Measurements from ENCODE around the gene GRID2.
"Not testable (repeated sequence)": the region's sequence is repeated elsewhere in the genome, so short reads cannot be mapped to it uniquely, and the experiment has no call there.

The GRID2 gene

GRCh38 chr4:92406488-92406887 lies 102.7 kb downstream of the GRID2 start:
- TF ChIP-seq TAF1 (IDR thresholded peaks at IDR 0.05; ENCODE audit: low read depth, low read length) (no peak), POLR2AphosphoS5 (IDR thresholded peaks at IDR 0.05; ENCODE audit: low read depth, low read length) (no peak), POLR2A (IDR thresholded peaks at IDR 0.05; ENCODE audit: low read depth, low read length) (no peak)
- no peak for DNase-seq (ENCODE audit: insufficient read length, low spot score)
- no peak for FAIRE-seq

DNA sequence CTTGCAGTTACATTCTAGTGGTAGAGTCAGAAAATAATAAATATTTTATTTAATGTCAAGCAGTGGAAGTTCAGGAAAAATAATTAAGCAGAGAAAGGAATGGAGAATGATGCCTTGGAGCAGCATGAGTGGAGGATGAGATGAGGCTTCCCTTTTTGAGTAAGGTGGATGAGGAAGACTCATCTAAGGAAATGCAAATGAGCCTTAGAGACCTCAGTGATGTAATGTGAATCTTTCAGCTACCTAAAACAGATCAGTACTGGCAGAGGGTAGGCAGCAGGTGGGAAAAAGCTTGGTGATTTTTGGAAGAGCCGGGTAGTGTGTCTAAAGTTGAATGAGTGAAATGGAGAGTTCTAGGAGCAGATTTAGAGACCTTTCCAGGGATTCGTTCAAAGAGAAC lies 118.2 kb downstream of the GRID2 start:
- no peak for FAIRE-seq
- TF ChIP-seq POU2F2 (IDR thresholded peaks at IDR 0.05; ENCODE audit: low read depth, low read length) (0 out of 2 replicates have a peak, but pooled peaks have one; percentile 35), PAX5 (IDR thresholded peaks at IDR 0.05; ENCODE audit: insufficient read depth, low read length, severe bottlenecking) (no peak)

GRCh38 chr4:92433272-92433758 lies 129.5 kb downstream of the GRID2 start:
- FAIRE-seq (no peak), DNase-seq (ENCODE audit: insufficient read length, low spot score) (no peak)
- no peak for TF ChIP-seq SPI1 (IDR thresholded peaks at IDR 0.05; ENCODE audit: low read depth, low read length)
- no peak for TF ChIP-seq POLR2A (IDR thresholded peaks at IDR 0.05; ENCODE audit: low read depth, low read length)
- no peak for TF ChIP-seq POU2F2 (IDR thresholded peaks at IDR 0.05; ENCODE audit: low read depth, low read length)
- TF ChIP-seq TAF1 (IDR thresholded peaks at IDR 0.05; ENCODE audit: low read depth, low read length) = no peak
- no peak for TF ChIP-seq PAX5 (IDR thresholded peaks at IDR 0.05; ENCODE audit: insufficient read depth, low read length, severe bottlenecking)
- TF ChIP-seq POLR2AphosphoS5 (IDR thresholded peaks at IDR 0.05; ENCODE audit: low read depth, low read length) = no peak

More for the DNA sequence above, 118.2 kb downstream of the GRID2 start:
- no peak for DNase-seq (ENCODE audit: insufficient read length, low spot score)

- not testable (repeated sequence) for DNase-seq (ENCODE audit: insufficient read length, low spot score); FAIRE-seq
Observed at GRCh38 chr4:92438722-92439121, 135.0 kb downstream of the GRID2 start.

GRCh38 chr4:92442131-92442530 lies 138.4 kb downstream of the GRID2 start:
- not testable (repeated sequence) for FAIRE-seq; DNase-seq (ENCODE audit: insufficient read length, low spot score)

- not testable (repeated sequence) for DNase-seq (ENCODE audit: insufficient read length, low spot score); FAIRE-seq
Observed at GRCh38 chr4:92444143-92444843, 140.5 kb downstream of the GRID2 start.

GRCh38 chr4:92445127-92445526 lies 141.4 kb downstream of the GRID2 start:
- TF ChIP-seq PAX5 (IDR thresholded peaks at IDR 0.05; ENCODE audit: insufficient read depth, low read length, severe bottlenecking) (no peak), TAF1 (IDR thresholded peaks at IDR 0.05; ENCODE audit: low read depth, low read length) (no peak), SPI1 (IDR thresholded peaks at IDR 0.05; ENCODE audit: low read depth, low read length) (no peak), POU2F2 (IDR thresholded peaks at IDR 0.05; ENCODE audit: low read depth, low read length) (no peak), POLR2AphosphoS5 (IDR thresholded peaks at IDR 0.05; ENCODE audit: low read depth, low read length) (no peak), POLR2A (IDR thresholded peaks at IDR 0.05; ENCODE audit: low read depth, low read length) (no peak)
- DNase-seq (ENCODE audit: insufficient read length, low spot score) (no peak), FAIRE-seq (no peak)

DNA sequence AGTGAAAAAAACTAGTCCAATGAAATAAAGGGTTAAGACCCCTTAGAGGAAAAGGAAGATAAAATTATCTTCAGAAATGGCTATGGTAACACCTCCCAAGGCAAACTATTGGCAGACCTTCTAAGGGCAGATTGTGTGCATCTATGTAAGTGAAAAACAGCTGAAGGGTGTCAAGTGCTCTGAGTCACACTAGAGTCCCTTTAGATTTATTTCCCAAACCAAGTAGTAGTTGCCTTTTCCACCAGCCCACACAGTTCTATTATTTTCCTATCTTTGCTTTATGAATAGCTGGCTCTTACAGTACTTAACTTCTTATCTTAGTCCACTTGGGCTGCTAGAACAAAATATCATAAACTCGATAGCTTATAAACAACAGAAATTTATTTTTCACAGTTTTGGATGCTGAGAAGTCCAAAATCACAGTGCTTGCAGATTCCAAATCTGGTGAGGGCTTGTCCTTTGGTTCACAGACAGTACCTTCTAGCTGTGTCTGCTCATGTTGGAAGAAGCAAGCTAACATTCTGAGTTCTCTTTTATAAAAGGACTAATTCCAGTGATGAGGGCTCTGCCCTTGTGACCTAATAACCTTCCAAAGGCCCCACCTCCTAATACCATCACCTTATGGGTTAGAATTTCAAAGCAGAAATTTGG lies 143.6 kb downstream of the GRID2 start:
- FAIRE-seq (no peak), DNase-seq (ENCODE audit: insufficient read length, low spot score) (no peak)
- no peak for TF ChIP-seq TAF1 (IDR thresholded peaks at IDR 0.05; ENCODE audit: low read depth, low read length)
- TF ChIP-seq PAX5 (IDR thresholded peaks at IDR 0.05; ENCODE audit: insufficient read depth, low read length, severe bottlenecking) = no peak
- no peak for TF ChIP-seq SPI1 (IDR thresholded peaks at IDR 0.05; ENCODE audit: low read depth, low read length)
- no peak for TF ChIP-seq POLR2A (IDR thresholded peaks at IDR 0.05; ENCODE audit: low read depth, low read length)
- TF ChIP-seq POU2F2 (IDR thresholded peaks at IDR 0.05; ENCODE audit: low read depth, low read length) = no peak
- TF ChIP-seq POLR2AphosphoS5 (IDR thresholded peaks at IDR 0.05; ENCODE audit: low read depth, low read length) = no peak

- not testable (repeated sequence) for FAIRE-seq; DNase-seq (ENCODE audit: insufficient read length, low spot score)
Observed at GRCh38 chr4:92448176-92448575, 144.4 kb downstream of the GRID2 start.

DNA sequence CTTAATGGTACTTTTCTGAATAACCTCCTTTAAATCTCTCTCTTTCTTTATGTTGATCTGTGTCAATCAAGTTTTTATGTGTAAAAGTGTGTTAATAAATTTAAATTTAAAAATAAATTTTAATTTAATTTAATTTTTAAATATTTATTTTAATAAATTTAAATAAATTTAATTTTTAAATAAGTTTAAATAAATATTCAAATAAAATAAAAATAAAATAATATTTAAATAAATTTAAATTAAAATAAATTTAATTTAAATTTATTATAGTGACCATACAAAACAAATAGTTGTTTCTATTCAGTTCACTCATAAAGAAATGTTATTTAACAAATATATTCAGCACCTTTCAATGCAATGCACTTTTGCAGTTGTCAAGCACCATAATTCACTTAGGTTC lies 146.9 kb downstream of the GRID2 start:
- no peak for DNase-seq (ENCODE audit: insufficient read length, low spot score)
- no peak for FAIRE-seq
- TF ChIP-seq POU2F2 (IDR thresholded peaks at IDR 0.05; ENCODE audit: low read depth, low read length) (no peak), POLR2AphosphoS5 (IDR thresholded peaks at IDR 0.05; ENCODE audit: low read depth, low read length) (no peak), POLR2A (IDR thresholded peaks at IDR 0.05; ENCODE audit: low read depth, low read length) (no peak), TAF1 (IDR thresholded peaks at IDR 0.05; ENCODE audit: low read depth, low read length) (no peak), PAX5 (IDR thresholded peaks at IDR 0.05; ENCODE audit: insufficient read depth, low read length, severe bottlenecking) (no peak), SPI1 (IDR thresholded peaks at IDR 0.05; ENCODE audit: low read depth, low read length) (no peak)

GRCh38 chr4:92451782-92452181 lies 148.0 kb downstream of the GRID2 start:
- TF ChIP-seq POU2F2 (IDR thresholded peaks at IDR 0.05; ENCODE audit: low read depth, low read length) (no peak), SPI1 (IDR thresholded peaks at IDR 0.05; ENCODE audit: low read depth, low read length) (no peak), POLR2A (IDR thresholded peaks at IDR 0.05; ENCODE audit: low read depth, low read length) (no peak), POLR2AphosphoS5 (IDR thresholded peaks at IDR 0.05; ENCODE audit: low read depth, low read length) (no peak), PAX5 (IDR thresholded peaks at IDR 0.05; ENCODE audit: insufficient read depth, low read length, severe bottlenecking) (no peak), TAF1 (IDR thresholded peaks at IDR 0.05; ENCODE audit: low read depth, low read length) (no peak)
- FAIRE-seq (no peak), DNase-seq (ENCODE audit: insufficient read length, low spot score) (no peak)

DNA sequence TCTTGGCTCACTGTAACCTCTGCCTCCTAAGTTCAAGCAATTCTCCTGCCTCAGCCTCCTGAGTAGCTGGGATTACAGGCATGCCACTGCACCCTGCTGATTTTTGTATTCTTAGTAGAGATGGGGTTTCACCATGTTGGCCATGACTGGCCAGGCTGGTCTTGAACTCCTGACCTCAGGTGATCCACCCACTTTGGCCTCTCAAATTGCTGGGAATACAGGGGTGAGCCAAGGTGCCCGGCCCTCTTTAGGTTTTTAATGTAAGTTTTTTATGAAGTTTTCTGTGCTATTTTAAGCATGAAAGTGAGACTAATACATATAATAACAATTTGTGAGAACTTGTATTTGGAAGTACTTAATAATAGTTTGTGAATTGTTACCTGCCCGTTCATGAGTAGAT lies 148.6 kb downstream of the GRID2 start:
- not testable (repeated sequence) for FAIRE-seq; DNase-seq (ENCODE audit: insufficient read length, low spot score)

All from GM12891 (cell line).